Hypothalamus (tissue), 51 donors: Measurements from ENCODE around the gene IL20RB.
"Not testable (repeated sequence)": the region's sequence is repeated elsewhere in the genome, so short reads cannot be mapped to it uniquely, and the experiment has no call there.

Source experiments
- DNase-seq, 51 donors: peaks; one replicate each; lab custom pipeline; 2025; lab: John Stamatoyannopoulos, UW

Gene IL20RB

GRCh38 chr3:136942803-136943202 lies 15.0 kb upstream of the IL20RB start:
- no peak for DNase-seq

GRCh38 chr3:136943436-136943835 lies 14.3 kb upstream of the IL20RB start:
- DNase-seq: no peak

- no peak for DNase-seq
These were observed 10.8 kb upstream of the IL20RB start for GRCh38 chr3:136946978-136947377.

- DNase-seq: no peak
These were observed 10.3 kb upstream of the IL20RB start for GRCh38 chr3:136947477-136947876.

- no peak for DNase-seq
These were observed 8.6 kb upstream of the IL20RB start for GRCh38 chr3:136949146-136949545.

GRCh38 chr3:136949708-136950107 lies 8.1 kb upstream of the IL20RB start:
- DNase-seq: no peak

GRCh38 chr3:136950623-136951022 lies 7.2 kb upstream of the IL20RB start:
- DNase-seq: no peak

GRCh38 chr3:136952292-136952691 lies 5.5 kb upstream of the IL20RB start:
- no peak for DNase-seq

- no peak for DNase-seq
These were observed 3.5 kb upstream of the IL20RB start for GRCh38 chr3:136954251-136954650.

- DNase-seq: no peak
These were observed 2.6 kb upstream of the IL20RB start for GRCh38 chr3:136954980-136955780.

GRCh38 chr3:136955813-136956212 lies 2.0 kb upstream of the IL20RB start:
- no peak for DNase-seq

GRCh38 chr3:136956971-136957370 lies 812 bp upstream of the IL20RB start:
- no peak for DNase-seq

- no peak for DNase-seq
These were observed 1.2 kb downstream of the IL20RB start for GRCh38 chr3:136958939-136959338.

GRCh38 chr3:136959599-136959998 lies 1.8 kb downstream of the IL20RB start:
- no peak for DNase-seq

GRCh38 chr3:136960838-136961836 lies 3.4 kb downstream of the IL20RB start:
- no peak for DNase-seq

GRCh38 chr3:136962927-136963326 lies 5.1 kb downstream of the IL20RB start:
- DNase-seq: no peak

- not testable (repeated sequence) for DNase-seq
These were observed 11.8 kb downstream of the IL20RB start for GRCh38 chr3:136969539-136969938.

- DNase-seq: no peak
These were observed 15.6 kb downstream of the IL20RB start for GRCh38 chr3:136973352-136973751.

- DNase-seq: no peak
These were observed 16.9 kb downstream of the IL20RB start for GRCh38 chr3:136974670-136975069.

GRCh38 chr3:136979204-136979603 lies 21.4 kb downstream of the IL20RB start:
- no peak for DNase-seq

GRCh38 chr3:136979684-136980083 lies 21.9 kb downstream of the IL20RB start:
- no peak for DNase-seq

- no peak for DNase-seq
These were observed 24.2 kb downstream of the IL20RB start for GRCh38 chr3:136982033-136982432.
